HG02885 (cell line): Measurements from ENCODE around the gene OOSP3.
"Not testable (repeated sequence)": the region's sequence is repeated elsewhere in the genome, so short reads cannot be mapped to it uniquely, and the experiment has no call there.

Source experiments
- ATAC-seq: cut with Tn5 transposase; IDR thresholded peaks from one replicate; pipeline ENCODE4 v1.9.1; 2021; ENCODE audit warnings: mild to moderate bottlenecking; ENCODE audit not compliant: unreplicated experiment, poor library complexity

OOSP3 gene

DNA sequence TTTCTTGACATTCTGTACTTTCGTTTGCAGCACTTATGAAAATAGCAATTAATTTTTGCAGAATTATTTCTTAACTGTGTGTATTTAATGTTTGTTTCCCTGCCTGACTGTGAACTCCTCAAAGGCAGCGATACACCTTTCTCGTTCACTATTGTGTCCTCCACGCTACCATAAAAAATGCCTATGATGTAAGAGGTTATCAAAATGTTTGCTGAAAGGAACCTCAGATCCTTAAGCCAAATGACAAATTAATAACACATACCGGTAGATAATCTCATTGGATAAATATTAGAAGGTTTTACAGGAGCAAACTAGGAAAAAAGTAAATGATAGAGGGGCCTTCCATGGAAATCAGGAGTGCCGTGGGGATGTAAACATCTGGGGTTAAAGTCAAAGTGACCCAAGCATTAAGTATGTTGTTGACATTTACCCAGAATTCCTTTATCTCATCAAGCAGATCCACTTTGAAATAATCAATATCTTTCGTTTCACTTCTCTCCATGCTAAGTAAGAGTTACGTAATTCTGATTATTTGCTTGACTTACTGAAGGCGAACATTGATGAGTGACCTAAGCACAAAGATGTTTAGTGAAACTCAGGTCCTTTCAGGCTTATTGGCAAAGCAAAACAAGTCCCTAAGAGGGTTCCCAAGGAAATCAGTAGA, 2.6 kb upstream of the OOSP3 start:
- ATAC-seq = no peak

DNA sequence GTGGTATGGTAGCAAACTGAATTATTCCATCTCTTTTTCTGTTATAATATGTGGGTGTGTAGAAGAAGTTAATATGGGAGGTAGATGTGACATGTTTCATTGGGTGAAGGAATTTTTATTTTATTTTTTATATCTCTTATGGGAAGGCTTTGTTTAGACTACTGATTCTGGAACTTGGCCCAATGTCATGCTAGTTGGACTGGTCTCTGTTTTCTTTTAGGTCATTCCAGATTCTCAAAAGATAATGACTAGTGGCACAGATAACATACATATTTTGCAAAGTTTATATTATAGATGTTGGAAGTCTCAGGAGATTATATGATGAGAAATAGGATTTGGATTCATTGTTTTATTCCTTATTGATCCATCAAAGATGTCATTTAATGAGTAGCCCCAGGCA, 1.3 kb upstream of the OOSP3 start:
- no peak for ATAC-seq

DNA sequence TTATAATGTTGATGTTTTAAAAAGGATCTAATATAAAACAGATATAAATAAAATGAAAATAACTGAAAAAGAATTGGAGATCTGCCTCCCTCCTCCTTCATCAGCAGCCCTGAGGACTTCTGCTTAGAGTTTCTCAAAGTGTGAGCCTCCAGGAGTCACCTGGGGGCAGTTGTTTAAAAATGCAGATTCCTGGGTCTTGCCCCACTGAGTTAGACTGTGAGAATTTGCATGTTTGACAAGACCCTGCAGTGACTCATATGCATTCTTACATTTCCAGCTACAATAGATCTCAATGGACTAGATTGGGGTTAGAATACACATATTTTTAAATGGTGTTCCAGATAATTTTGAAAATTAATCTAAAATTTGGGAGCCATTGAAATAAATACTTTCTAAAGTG, 798 bp upstream of the OOSP3 start:
- ATAC-seq = no peak

DNA sequence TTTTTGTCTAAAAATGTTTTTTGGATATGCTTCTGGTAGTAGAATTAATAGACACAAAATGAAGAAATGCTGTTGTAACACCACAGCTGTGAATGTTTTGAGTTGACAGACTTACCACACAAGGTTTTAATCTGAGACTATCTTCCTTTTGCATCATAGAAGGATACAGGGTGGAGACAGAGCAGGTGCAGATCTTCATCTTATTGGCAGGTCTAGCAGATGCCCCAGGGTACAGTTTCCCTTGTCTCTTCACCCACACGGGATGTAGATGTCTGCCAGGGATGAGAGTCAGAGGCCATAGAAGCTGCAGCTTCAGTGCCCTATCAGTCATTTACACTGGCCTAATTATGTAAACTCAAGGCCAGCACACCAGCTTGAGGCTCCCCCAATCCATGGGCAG, 985 bp downstream of the OOSP3 start:
- no peak for ATAC-seq

DNA sequence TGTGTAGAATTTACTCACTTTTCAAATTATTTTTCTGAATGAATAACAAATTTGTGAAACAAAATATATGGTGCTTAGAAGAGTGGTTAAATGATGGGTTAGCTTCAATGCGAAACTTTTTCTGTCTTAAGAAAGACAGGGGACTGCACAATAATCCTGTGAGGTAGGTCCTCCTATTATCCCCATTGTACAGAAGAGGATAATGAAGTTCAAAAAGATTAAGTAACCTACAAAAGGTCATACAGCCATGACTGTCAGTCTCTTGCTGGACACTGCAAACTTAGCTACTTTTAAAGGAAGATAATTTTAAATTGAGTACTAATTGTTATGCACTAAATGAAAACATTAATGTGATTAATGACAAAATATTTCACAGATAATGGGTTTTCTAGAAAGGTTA, 5.0 kb downstream of the OOSP3 start:
- ATAC-seq = no peak

DNA sequence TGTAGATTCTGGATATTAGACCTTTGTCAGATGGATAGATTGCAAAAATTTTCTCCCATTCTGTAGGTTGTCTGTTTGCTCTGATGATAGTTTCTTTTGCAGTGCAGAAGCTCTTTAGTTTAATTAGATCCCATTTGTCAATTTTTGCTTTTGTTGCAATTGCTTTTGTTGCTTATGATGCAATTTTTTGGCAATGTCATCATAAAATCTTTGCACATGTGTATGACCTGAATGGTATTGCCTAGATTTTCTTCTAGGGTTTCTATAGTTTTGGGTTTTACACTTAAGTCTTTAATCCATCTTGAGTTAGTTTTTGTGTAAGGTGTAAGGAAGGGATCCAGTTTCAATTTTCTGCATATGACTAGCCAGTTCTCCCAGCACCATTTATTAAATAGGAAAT, 8.6 kb downstream of the OOSP3 start:
- ATAC-seq = not testable (repeated sequence)

DNA sequence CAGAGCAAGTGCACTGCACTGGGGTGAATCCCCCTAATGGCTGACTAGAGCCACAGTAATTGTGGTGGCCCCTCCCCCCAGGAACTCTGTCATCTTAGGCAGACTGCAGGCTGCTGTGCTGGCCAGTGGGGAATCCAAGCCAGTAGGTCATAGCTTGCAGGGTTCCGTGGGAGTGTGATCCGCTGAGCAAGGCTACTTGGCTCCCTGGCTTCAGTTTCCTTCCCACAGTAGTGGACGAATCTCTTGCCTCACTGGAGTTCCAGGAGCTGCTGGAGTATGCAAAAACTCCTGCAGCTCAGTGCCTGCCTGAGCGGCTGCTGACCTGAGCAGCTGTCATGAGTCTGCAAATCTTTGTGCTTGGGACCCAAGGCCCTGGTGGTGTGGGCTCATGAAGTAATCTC, 13.2 kb downstream of the OOSP3 start:
- ATAC-seq = no peak

DNA sequence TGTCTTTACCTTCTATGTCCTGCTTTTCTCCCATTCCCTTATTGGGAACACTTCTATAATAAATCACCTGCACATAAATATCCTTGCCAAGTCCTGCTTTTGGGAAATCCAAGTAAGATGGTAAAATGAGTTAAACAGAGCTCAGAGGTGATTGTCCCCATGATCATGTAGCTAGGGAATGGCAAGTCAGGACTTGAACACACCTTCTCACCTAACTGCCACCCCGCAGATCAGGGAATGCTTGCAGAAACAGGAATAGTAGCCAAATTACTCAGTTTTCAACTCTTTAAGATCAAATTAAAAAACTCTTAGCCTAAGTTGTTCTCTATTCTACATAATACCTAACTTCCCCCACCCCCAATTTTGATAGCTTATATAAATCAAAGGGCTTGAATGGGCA, 16.0 kb downstream of the OOSP3 start:
- no peak for ATAC-seq

DNA sequence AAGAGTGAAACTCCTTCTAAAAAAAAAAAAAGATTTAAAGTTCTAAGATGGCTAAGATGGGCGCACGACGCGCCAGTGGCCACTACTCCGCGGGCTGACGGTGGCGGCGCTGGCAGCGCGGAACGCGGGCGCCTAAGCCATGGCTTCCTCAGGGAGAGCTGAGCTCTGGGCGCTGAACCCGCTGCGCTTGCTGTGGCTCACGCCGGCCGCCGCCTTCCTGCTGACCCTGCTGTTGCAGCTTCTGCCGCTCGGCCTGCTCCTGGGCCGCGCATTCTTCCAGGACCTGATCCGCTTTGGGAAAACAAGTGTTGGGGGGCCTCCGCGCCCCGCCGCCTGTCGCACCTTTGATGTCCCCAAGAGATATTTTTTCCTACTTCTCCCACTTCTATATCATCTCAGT, 19.5 kb downstream of the OOSP3 start:
- ATAC-seq = no peak

DNA sequence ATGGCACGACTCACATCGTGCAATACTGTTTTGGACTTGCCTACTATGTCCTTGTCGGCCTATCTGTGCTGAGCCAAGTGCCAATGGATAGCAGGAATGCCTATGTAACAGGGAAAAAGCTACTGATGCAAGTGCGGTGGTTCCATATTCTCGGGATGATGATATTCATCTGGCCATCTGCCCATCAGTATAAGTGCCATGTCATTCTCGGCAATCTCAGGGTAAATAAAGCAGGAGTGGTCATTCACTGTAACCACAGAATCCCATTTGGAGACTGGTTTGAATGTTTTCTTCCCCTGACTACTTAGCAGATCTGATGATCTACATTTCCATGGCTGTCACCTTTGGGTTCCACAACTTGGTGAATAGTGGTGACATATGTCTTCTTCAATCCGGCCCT, 20.1 kb downstream of the OOSP3 start:
- ATAC-seq = no peak

DNA sequence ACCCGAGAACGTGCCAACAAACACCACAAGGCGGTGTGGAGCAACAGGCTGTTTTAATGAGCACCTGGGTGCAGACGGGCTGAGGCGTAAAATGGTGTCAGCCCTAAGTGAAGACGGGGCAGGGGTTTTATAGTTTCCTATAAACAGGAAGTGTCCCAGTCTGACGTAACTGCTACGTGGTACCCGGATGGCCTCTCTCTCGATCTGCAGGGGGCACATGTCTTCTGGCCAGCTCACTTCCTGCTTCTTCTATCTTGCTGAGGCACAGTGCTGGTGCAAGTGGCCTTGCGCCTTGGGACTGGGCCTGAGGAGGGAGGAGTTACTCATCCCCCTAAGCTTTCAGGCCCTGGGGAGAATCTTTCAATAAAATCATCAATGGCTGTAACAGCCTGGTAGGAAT, 20.9 kb downstream of the OOSP3 start:
- ATAC-seq = no peak

DNA sequence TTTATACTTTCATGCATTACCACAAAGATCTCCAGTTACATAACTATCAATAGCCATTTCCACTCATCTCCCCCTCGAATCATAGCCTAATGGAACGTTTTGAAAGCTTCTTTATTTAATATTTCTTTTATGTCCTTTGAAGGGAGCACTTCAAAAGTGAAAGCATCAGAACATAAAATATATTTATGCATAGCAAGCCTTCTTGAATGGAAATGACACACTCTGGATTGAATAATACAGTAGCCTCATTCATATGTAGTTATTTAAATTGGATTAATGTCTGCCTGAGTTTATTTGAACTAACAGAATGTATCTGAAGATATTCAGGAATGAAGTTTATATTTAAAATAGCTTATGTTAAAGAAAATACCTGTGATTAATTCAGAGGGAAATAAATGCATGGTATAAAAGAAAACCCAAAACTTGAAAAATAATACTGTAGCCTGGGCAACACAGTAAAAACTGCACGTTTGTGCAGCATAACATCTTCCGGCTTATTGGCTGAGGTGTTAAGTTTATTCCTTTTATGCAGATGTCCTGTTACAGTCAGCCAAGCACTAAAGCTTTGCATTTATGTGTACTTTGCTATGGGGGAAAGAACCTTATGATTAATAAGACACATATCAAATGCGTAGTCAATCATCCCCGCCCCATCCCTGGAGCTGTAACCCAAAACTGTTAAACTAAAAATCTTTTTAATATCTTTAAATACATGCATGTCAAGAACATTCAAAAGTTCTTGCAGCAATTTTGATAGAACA, 22.0 kb downstream of the OOSP3 start:
- no peak for ATAC-seq

DNA sequence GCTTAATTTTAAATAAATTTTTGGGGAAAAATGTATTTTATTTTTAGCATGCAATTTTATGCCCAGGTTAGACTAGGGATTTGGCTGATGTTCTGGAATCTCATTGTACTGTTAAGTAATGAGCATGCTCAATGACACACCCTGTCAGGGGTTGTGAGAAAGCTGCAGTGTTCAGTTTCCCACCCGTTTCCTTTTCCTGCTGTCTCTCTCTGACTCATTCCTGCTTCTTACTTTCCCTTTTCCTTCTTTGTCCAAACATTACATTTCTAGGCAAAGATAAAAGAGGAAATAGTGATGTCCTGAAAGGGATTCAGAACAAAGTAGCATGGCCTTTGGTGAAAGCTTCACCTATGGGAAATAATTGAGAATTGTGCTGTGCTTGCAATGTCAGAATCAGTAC, 22.7 kb downstream of the OOSP3 start:
- ATAC-seq = no peak

DNA sequence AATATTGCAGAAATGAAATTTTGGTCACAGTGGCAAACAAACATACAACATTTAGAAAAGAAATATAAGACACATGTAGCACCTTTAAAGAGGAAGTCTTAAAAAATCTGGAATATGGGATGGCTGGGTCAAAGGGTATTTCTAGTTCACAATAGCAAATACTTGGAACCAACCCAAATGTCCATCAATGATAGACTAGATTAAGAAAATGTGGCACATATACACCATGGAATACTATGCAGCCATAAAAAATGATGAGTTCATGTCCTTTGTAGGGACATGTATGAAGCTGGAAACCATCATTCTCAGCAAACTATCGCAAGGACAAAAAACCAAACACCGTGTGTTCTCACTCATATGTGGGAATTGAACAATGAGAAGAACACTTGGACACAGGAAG, 25.0 kb downstream of the OOSP3 start:
- not testable (repeated sequence) for ATAC-seq

DNA sequence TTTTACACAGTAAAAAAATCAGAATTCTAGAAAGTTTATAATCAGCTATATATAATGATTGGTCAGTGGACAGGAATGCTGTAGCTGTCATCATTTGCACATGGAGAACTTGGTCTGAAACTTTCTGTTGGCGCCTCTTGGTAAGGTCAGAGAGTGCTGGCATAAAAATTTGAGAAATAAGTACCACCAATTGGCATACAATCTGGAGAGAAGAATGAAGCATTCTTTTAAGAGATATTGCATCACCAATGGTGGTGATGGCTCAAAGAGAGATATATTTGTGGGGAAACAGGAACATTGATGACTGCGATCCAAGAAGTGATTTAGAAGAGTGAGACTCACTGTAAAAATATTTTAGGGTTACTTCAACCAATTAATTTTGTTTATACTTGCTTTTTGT, 39.9 kb downstream of the OOSP3 start:
- ATAC-seq = no peak

DNA sequence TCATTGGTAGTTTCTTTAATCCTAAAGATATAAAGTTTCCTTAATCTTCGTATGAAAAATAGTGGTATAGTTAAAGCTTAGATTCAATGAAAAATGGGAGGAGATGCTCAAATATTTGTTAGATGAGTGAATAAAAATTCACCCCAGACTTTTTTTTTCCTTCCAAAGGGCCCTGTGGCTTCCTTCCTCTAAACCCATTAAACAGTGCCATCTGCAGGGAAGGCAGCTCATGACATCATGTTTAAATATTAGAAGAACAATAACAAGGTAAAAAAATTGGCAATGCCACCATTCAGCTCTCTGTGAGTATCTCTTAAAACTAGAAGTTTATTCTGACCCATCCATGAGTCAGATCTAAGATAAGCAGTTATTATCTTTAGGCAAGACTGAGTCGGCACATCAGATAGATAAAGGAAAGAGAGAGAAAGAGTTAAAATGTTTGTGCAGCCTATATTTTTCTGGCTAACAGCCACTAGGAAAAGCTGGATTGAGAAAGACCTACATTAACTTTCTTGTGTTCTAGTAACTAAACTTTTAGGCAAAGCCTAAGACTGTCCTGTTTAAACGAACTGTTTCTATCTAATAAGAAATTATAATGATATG, 40.5 kb downstream of the OOSP3 start:
- ATAC-seq = no peak

DNA sequence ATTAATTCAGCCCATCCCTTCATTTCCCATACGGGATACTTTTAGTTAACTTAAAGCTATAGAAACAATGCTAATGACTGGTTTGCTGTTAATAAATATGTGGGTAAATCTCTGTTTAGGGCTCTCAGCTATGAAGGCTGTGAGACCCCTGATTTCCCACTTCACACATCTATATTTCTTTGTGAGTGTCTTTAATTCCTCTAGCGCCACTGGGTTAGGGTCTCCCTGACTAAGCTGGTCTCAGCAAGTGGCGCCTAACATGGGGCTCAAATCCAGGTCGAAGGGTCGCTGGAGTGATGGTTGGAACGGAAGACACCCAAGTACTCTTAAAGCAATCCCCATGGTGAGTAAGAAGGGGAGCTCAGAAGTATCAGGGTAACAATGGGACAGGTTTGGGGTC, 45.2 kb downstream of the OOSP3 start:
- no peak for ATAC-seq

DNA sequence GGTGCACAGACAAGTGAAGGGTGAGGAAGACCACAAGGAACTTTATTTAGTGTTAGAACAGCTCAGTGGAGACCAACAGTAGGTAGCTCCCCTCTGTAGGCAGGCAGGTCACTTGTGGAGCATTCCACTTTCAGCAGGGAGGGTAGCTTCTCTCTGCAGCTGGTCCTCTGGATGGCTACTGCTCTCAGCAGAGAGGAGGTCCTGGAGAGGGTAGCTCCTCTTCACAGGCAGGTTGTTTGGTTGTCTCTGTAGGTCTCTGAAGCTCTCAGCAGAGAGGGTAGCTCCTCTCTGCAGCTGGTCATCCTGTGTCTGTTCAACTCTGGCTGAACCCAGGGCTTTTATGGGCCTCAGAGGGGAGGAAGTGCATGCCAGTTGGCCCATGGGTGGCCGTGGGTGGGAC, 53.1 kb downstream of the OOSP3 start:
- ATAC-seq = no peak

DNA sequence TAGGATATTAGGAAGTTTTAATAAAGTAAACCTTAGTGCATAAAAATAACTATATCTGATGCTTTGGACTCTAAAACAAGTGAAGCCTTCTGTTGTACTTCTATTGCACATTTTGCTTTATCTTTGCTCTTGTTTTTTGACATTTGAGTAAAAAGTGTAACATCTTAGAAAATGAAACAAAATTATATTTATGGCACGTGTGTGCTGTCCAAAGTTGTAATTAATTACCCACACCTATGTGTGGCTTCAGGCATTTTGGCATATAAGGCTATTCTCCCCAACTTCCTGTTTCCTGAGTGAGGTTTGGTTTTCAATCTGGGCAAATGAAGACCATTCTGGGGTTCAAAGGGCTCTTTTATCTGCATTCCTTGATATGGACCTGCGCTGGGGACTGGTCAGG, 59.5 kb downstream of the OOSP3 start, which contains the start of gene OOSP1:
TSS of gene OOSP1 (plus strand) at position 301 of the 400 bp plus-strand sequence. CDS start at position 324, 23 bp downstream.
- ATAC-seq = no peak

DNA sequence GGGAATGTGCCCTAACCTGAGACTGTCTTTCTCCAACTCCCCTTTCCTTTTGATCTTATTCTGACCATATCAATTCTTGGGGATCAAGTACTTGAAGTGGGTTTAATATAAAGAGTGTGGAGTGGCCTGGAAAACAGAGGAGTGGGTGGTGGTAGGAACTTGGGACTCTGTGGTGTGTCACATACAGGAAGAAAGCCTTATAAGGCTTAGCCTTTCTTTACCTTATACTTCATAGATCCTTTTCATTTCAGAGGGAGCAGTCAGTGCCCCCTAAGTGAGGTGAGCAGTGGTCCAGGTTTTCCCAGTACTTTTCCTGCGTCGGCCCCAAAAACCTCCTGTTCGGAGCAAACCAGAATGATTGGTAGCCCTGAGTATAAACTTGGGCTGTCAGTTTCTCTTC, 60.1 kb downstream of the OOSP3 start:
- ATAC-seq = no peak

DNA sequence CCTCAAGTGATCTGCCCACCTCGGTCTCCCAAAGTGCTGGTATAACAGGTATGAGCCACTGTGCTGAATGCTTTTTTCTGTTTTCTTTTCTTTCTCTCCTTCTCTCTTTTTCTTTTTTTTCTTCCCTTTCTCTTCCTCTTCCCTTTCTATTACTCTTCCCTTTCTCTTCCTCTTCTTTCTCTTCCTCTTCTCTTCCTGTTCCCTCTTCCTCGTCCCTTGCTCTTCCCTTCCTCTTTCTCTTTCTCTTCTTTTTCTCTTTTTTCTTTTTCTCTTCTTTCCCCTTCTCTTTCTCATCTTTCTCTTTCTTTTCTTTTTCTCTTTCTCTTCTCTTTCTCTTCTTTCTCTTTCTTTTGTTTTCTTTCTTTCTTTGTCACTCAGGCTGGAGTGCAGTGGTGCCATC, 60.9 kb downstream of the OOSP3 start:
- ATAC-seq = no peak

DNA sequence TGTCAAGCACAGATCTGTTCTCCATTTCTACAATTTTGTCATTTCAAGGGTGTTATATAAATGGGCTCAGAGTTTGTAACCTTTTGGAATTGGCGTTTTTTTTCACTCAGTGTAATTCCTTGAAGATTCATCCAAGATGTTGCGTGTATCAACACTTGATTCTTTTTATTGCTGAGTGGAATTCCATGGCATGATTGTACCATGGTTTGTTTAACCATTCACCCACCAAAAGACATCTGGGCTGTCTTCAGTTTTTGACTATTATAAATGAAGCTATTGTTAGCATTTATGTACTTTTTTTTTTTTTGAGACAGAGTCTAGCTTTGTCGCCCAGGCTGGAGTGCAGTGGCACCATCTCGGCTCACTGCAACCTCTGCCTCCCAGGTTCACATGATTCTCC, 62.5 kb downstream of the OOSP3 start:
- no peak for ATAC-seq
